HUDEP-2 (cell line): ENCODE results near the gene WDR82.

Source experiments
- DNase-seq, 76 experiments: peaks; one replicate each; lab custom pipeline; 2025; ENCODE audit not compliant: unreplicated experiment in 76 of 76; lab: John Stamatoyannopoulos, UW

WDR82 gene

DNA sequence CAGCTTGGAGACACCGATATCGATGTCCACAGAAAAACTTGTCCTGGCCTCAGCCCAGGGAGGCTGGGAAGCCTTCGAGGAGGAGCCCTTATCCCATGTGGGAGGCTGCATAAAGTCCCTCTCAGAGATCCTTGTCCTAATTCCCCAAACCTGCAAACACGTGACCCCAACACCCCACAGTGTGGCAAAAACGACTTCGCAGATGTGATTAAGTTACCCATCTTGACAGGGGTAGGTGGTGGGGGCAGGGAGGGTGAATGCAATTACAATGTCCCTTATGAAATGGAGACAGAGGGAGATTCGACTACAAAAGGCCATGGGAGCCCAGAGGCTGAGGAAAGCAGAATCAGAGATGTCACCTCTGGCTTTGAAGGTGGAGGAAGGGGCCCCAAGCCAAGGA is 50.7 kb downstream of the WDR82 start:
- DNase-seq, result no peak

DNA sequence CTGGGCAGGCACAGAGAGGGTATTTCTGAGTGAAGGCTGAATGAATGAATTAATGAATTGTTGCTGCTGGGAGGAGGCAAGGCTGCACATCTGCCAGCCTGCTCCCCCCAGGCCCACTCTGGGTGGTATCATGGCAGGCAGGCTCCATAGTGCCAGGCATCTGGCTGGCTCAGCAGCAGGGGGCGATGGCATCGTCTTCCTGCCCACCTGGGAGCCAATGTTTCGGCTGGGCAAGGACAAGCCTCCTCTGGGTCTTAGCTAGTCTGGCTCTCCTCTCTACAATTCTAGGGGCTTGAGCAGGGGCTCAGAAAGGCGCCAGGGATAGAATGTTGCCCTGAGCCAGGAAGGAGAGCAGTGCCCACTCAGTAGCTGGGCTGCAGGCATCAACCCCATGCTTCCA is 51.3 kb downstream of the WDR82 start:
- DNase-seq, result no peak

DNA sequence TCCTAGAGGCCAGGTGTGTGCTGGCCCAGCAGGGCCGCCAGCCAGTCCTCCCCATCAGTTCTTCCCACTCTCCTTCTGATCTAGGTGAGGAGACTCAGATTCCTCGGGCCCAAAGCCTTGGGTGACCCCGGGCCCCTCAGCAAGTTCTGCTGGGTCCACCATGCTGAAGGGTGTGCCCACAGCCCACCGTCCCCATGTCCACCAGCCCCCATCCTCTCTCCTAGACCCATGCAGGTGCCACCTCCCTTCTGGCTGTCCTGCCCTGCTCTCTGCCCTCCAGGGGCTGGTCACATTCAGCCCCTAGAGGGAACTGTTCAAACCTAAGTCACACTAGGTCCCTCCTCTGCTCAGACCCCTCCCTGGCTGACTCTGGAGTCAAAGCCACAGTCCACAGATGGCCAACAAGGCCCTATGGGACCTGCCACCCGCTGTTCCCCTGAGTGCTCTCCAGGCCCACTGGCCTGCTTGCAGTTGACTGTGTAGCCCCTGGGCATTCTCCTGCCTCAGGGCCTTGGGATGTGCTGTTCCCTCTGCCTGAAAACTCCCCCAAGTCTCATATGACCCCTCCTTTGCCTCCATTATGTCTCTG is 52.1 kb downstream of the WDR82 start:
- no peak for DNase-seq

DNA sequence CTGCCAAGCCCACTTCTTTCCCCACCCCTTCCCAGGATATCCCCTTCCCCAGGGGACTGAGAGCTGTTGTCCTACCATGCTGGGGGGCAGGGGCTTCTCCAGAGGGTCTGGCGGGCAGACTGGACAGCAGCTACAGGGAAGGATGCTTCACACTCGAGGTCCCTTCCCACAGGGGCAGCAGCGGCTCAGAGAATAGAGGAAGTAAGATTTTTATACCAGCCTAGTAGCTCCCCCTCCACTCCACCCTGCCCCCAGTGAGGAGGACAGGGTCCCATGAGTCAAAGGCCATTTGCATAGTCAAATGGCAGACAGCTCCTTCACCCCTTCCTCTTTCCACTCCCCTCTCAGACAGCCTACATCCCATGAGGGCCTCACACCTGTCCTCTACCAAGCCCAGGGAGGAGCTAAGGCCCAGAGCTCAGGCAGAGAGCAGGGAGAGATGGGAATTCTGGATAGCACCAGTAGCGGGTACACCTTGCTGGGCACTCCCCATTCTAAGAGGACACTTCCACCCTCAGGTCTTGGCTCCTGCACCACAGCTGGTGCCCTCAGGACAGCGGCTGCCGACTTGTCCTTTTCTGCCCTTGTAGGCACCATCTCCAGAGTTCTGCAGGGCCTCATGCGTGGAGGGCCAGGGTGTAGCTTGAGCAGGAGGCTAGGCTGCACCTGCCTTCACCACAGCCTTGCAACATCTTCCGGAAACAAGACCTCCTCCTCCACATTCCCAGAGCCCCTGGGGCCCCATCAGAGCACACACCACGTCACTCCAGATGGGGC is 52.8 kb downstream of the WDR82 start, which contains the start of gene TLR9:
TSS of gene TLR9 (minus strand) at position 194 of the 777 bp plus-strand sequence. CDS start at position 78, 116 bp downstream.
- no peak for DNase-seq

- DNase-seq, result no peak
Measured at GRCh38 chr3:52223449-52224408, 54.7 kb downstream of the WDR82 start.

DNA sequence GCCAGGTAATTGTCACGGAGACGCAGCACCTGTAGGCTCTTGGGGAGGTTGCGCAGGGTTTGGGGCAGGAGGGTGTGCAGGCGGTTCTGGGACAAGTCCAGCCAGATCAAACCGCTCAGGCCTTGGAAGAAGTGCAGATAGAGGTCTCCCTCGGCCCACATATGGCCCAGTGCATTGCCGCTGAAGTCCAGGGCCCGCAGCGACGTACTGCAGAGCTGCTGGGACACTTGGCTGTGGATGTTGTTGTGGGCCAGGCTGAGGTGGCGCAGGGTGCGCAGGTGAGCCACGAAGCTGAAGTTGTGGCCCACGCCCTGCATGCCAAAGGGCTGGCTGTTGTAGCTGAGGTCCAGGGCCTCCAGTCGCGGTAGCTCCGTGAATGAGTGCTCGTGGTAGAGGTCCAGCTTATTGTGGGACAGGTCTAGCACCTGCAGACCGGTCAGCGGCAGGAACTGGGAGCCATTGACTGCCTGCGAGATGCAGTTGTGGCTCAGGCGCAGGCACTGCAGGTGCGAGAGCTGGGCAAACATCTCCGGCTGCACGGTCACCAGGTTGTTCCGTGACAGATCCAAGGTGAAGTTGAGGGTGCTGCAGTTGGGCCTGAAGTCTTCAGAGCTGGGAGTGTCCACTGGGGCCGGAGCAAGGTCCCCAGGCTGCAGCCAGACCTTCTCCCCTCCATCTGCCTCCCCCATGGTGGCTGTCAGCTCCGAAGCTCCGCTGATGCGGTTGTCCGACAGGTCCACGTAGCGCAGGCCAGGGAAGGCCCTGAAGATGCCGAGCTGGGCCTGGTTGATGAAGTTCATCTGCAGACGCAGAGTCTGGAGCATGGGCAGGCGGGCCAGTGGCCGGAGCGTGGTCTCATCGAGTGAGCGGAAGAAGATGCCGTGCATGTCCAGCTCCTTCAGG is 55.9 kb downstream of the WDR82 start:
- DNase-seq, result no peak

DNA sequence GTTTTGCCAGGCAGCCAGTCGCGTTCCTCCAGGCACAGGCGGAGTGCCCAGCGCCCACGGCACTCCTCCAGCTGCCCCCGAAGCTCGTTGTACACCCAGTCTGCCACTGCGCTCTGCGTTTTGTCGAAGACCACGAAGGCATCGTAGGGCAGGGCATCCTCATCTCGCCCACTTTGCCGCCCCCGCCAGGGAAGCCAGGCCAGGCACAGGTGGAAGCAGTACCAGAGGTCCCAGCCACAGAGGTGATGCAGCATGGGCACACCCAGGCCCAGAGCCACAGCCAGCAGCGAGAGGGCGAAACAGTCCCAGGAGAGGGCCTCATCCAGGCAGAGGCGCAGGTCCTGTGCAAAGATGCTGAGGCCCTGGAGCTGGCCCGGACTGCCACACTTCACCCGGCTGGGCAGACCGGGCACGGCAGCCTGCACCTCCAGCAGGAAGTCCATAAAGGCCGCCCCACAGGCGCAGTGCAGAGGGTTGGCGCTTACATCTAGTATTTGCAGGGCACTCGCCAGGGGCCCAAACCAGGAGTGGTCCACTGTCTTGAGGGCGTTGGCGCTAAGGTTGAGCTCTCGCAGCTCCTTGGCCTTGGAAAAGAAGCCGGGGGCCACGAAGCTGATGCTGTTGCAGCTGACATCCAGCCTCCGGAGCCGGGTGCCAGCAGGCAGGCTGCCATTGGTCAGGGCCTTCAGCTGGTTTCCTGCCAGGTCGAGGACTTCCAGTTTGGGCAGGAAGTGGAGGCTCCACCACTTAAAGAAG is 56.7 kb downstream of the WDR82 start:
- no peak for DNase-seq

- no peak for DNase-seq
Measured at GRCh38 chr3:52221141-52221562, 57.3 kb downstream of the WDR82 start.

DNA sequence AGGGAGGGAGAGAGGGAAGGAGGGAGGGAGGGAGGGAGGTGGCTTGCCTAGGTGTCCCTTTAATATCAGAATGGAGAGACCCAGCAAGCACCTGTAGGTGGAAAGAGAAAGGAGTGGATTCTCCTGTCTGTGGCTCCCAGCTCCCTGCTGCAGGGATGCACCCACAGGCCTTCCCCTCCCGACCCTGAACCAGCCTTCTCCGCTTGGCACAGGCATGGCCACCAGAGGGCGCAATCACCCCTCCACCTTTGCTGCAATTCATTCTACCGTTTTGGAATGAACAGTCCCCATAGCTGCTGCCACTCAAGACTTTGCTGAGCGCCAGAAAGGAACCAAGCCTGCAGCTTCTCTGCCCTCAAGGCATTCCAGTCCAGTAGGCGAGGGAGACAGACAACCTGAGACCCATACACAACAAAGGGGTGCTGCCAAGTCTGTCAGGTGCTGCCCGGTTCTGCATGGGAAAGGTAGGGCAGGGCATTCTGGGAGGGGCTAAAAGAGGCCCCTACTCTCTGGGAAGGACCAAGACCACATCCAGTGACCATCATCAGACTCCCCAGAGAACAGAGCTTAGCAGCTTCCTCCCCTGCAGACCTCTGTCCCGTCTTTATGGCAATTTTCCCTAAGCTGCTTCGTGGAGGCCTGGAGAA is 57.9 kb downstream of the WDR82 start:
- peak in 70 of 76 experiments; percentile 17 to 90 (median 70) for DNase-seq

- DNase-seq, result no peak
Measured at GRCh38 chr3:52218937-52219650, 59.4 kb downstream of the WDR82 start.

DNA sequence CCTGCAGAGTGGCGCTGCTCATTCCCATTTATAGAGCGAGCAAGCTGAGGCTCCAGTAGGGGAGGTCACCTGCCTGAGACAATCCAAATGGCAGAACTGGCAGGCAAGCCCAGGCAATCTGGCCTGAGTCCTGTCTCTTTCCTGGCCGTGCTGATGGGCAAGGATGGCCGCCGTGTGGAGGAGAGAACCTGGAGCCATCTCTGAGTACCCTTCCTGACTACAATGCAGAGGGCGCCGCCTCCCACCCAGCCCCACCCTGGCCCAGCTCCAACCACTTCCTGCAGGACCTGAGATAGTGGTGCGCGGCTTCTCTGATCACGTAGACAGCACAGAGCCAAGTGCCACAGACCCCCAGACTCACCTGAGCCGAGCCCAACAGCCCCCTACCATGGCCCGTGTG is 60.0 kb downstream of the WDR82 start:
- peak in 21 of 76 experiments; percentile 8 to 43 (median 19) for DNase-seq

- DNase-seq, result no peak
Measured at GRCh38 chr3:52218026-52218425, 60.4 kb downstream of the WDR82 start.

GRCh38 chr3:52217409-52217805 is 61.0 kb downstream of the WDR82 start:
- no peak for DNase-seq

- peak in 61 of 76 experiments; percentile 7 to 69 (median 39) for DNase-seq
Measured at GRCh38 chr3:52216585-52217408, 61.7 kb downstream of the WDR82 start.

DNA sequence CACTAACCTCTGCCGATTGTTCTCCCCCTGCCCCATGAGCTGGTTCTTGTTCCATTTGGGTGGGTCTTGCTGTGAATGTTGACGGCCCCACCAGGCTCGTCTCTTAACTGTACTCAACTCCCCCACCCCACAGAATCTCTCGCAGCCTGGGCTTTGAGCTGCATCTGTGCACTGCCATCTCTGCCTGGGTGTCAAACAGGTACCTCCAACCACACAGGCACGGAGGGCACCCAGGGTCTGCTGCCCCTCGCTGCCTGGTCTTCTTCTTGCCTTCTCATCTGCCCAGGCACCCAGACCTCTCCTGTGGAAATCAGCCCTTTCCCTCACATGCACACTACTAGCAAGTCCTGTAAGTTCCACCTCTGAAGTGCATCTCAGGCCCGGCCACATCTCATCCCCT is 63.1 kb downstream of the WDR82 start:
- DNase-seq, result no peak

DNA sequence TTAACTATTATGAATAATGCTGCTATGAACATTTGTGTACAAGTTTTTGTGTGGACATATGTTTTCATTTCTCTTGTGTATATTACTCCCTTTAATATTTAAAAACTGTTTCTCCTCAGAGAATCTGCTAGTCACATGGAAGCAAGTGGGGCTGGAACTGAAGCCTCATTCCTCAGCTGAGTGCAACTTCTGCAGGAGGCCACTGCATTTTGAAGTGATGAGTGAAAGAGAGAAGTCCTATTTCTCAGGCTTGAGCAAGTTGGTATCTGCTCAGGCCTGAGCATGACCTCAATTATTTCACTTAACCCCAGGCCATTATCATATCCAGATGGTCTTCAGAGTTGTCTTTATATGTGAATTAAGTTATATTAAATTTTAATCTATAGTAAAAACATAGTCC is 64.5 kb downstream of the WDR82 start:
- no peak for DNase-seq

GRCh38 chr3:52213005-52213404 is 65.4 kb downstream of the WDR82 start:
- DNase-seq, result no peak
